ENCODE results near the gene ST6GALNAC2.
"Not testable (repeated sequence)": the region's sequence is repeated elsewhere in the genome, so short reads cannot be mapped to it uniquely, and the experiment has no call there.

Gene ST6GALNAC2

DNA sequence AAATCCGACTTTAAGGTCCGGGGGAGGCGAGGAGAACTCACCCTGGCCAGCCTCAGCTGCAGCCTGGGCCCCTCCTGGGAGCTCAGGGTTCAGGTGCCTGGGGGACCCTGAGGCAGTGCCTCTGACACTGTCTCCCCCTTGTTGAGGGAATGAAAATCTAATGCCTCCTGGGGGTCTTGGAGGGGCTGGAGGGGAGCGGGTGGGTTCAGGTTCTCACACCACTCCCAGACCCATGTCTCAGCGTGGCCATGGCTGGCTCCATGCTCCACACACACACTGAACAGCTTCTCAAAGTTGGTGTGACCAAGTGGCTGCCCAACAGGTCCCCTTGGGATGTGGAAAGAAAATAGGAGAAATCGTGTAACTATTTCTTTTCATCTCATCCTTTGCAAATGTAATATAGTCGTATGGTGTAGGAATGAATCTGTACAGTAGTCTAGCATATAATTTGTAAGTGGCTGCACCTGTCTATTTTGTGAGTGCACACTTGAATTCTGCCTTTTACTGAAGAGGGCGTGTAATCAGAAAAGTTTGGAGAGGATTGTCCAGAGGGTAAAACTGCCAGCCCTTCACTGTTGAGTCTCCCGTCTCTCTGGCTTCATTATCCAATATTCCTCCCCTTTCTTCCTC lies 46.6 kb downstream of the ST6GALNAC2 start:
- DNase-seq (ENCODE audit: low read depth) = no peak

DNA sequence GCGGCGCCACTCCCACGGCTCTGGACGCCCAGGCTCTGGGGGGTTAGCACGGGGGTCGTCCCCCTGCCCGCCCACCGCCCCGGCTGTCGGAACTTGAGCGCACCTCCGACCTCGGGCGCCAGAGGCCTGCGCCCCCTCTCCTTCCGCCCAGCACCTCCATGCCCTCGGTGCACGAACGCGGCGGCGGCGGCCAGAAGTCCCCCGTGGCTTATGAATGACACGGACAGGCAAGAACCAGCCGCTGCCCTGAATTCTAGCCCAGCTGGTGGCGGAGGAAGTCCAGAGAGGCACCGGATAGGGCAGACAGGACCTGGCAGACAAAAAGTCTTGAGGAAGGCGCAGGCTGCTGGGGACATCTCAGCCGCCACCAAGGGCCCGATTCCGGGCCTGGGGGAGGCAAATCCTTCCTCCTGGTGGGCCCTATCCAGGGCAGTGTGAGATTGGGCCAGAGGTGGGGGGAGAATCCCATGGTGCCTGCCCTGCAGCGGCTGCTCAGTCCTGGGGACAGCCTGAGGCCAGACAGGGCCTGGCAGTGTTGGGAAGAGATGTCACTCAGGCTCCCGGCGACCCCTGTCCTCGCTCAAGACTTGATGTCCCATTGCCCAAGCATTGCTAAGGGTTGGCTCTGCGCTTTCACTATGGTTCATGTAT lies 47.3 kb downstream of the ST6GALNAC2 start:
- DNase-seq (ENCODE audit: low read depth) = no peak

- DNase-seq (ENCODE audit: low read depth) = no peak
These were observed 47.9 kb downstream of the ST6GALNAC2 start, which contains the start of gene CYGB for GRCh38 chr17:76537578-76538280. CYGB (minus strand) TSS chr17:76537709; CDS start chr17:76537542, 167 bp downstream.

DNA sequence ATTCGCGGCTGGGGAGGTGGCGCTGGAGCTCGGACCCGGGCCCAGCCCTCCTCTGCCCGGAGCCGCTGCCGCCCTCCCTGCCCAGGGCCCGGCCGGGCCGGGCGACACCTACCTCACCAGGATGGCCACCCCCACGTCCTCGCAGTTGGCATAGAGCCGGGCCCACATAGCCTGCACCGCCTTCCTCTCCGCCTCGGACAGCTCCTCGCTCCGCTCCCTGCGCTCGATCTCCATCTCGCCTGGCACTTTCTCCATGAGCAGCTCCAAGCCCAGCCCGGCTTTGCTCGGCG lies 48.4 kb downstream of the ST6GALNAC2 start:
- no peak for DNase-seq (ENCODE audit: low read depth)

- DNase-seq (ENCODE audit: low read depth) = no peak
These were observed 49.0 kb downstream of the ST6GALNAC2 start for GRCh38 chr17:76536511-76537287.

DNA sequence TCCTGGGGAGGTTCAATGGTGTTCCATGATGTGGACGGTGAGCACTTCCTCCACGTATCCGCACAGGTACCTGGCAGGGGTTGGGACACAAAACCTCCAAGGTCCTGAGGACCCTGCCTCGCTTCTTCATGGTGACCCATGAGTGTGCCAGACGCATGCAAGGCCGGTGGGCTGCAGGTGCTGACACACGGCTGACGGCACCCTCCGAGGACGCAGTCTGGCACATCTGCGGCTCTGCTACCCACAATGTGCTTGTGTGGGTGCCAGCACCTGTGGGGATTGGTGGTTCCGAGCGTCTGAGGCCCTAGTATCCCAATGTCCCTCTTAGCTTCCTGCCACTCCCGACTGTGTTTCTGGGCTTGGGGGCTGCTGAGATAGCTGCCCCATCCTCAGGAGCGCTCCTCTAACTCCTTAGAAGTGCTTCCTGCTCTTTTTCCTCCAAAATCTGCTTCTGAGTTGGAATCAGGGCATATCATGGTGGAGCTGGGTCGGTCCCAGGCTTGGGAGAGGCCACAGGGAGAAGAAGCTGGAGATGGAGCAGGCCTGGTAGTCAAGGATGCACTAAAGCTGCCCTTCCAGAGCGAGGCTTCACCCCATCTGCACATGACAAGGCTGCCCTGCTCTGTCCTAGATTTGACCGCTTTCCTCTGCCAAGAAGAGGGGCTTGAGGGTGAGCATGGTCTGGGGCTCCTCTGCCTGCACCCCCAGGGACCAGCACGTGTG lies 49.7 kb downstream of the ST6GALNAC2 start:
- no peak for DNase-seq (ENCODE audit: low read depth)

GRCh38 chr17:76534831-76535732 lies 50.6 kb downstream of the ST6GALNAC2 start:
- no peak for DNase-seq (ENCODE audit: low read depth)

GRCh38 chr17:76533640-76534359 lies 51.9 kb downstream of the ST6GALNAC2 start:
- not testable (repeated sequence) for DNase-seq (ENCODE audit: low read depth)

DNA sequence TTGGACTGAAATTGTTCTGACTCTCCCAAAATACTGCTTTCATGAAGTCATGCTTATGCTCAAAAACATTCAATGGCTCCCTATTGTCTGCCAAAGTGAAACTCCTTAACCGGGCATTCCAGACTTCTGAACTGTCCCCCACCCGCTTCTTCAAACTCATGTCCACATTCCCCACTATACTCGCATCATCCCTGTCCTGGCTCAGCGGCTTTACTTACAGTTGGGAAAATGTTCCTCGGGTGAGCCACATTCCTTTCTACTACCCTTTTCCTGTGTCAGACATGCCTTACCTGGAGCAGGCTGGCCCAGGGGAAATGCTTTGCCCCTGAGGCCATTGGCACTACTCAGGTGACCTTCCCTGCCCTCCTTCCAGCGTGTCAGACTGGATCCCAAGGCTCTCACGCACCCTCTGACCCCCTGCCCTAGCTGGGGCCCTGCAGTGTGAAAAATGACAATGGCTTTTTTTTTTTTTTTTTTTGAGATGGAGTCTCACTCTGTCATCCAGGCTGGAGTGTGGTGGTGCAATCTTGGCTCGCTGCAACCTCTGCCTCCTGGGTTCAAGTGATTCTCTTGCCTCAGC lies 53.5 kb downstream of the ST6GALNAC2 start:
- no peak for DNase-seq (ENCODE audit: low read depth)

DNA sequence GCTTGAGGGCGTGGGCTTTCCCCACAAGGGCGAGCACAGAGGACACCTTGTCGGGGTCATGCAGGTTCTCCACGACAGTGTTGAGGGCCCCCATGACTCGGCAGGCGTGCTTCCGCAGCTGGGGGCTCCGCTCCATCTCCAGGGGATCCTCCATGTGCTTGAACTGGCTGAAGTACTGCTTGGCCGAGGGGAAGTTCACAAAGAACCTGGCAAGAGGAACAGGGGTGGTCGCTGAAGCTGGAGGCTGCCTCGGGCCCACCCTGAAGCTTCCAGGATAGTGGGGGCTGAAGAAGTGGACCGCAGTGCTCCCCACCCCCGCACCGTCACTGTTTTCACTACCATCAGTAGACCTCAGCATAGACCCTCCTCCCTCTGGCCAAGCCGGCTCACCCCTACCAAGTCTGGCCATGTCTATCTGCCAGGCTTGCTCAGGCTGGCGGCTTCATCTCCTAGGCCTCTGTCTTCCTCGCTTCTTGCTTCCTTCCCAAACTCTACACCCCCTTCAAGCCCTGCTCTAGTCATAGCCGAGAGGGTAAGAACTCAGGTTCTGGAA lies 54.1 kb downstream of the ST6GALNAC2 start:
- DNase-seq (ENCODE audit: low read depth) = no peak

DNA sequence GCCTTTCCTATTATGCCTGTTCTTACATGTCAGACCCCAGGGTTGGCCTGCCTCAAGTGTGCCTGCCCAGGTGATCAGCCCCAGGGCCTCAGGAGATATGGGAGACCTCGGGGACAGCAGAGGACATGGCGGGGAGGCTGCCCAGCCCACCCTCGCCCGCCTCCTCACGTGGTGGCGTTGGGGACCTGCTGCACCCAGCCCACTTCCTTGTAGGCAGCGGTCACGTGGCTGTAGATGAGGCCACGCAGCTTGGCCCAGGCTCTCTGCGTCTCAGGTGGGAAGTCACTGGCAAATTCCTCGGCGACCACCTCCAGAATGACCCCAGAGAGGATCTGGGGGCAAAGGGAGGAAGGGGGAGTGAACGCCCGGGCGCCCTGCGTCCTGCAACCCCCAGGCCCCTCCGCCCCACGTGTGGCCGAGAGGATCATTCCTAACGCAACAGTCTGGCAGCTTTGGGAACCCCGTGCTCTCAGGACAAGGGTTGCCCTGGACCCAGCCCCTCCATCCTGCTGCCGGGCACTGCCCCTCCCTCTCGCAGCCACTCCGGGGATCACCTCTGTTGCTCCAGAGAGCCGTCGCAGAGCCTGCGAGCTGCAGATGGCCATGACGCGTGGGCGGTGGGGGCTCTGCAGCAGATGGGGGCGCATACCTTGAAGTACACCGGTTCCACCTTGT lies 54.7 kb downstream of the ST6GALNAC2 start:
- DNase-seq (ENCODE audit: low read depth) = no peak

DNA sequence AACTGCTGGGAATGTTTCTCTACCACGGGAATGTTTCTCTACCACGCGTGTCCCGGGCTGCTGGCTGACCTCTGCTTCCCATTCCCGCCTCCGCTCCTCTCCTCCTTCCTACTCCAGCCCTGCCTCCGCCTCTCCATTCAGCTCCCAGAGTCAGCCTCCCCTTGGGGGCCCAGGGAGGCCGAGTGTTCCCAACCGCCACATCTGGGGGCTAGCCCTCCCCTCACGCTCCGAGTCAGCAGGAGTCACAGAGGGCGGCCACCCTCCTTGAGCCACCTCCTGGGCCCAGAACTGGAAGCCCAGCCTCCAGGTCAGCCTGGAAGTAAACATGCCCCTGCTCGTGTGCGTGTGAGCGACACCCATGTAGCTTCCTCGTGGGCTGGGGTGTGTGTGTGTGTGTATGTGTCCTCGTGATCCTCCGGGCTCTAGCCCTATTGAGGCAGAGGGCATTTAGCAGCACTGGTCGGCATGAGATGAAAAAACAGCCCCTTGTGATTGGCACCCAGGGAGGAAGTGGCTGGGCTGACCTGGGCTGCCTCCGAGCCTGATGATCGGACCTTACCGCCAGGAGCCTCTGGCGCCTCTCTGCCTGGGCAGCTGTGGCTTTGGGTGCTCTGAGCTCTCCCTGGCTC lies 55.5 kb downstream of the ST6GALNAC2 start:
- DNase-seq (ENCODE audit: low read depth) = no peak

- no peak for DNase-seq (ENCODE audit: low read depth)
These were observed 56.2 kb downstream of the ST6GALNAC2 start for GRCh38 chr17:76529224-76530094.

- no peak for DNase-seq (ENCODE audit: low read depth)
These were observed 57.0 kb downstream of the ST6GALNAC2 start for GRCh38 chr17:76528528-76529223.

DNA sequence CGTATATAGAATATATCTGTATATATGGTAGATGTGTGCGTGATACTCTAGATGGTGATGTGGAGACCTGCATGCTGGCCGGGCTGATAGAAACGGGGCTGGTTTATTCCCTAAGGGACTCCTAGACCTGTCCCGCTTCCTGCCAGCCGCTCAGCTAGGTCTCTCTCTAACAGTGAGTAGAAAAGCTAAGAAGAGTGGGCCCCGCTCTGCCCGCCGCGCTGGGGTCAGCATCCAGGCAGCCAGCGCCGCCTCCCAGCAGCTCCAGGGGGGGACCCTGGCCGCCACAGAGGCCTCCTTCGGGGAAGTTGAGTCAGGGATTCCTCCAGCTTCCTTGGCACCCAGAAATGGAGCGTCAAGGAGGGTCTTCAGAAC lies 57.5 kb downstream of the ST6GALNAC2 start:
- no peak for DNase-seq (ENCODE audit: low read depth)

GRCh38 chr17:76527430-76528111 lies 58.1 kb downstream of the ST6GALNAC2 start:
- peak; percentile 20 for DNase-seq (ENCODE audit: low read depth)

Data from stimulated activated CD8-positive, alpha-beta memory T cell treated with anti-CD3 and anti-CD28 coated beads, Interleukin-15, amount 100 ng/mL, for 1 hour (primary cell).